ENCODE measurements around the gene SHH.

Gene SHH

GRCh38 chr7:155809947-155810769 is 2.1 kb downstream of the SHH start (continued):
- TF ChIP-seq ZNF26 (tag by site-specific recombination; IDR thresholded peaks at IDR 0.05) (no peak), ZNF626 (tag by site-specific recombination; IDR thresholded peaks at IDR 0.05) (no peak), ZBTB17 (tag by site-specific recombination; IDR thresholded peaks at IDR 0.05) (0 out of 2 replicates have a peak, but pooled peaks have one; percentile 40)

GRCh38 chr7:155809332-155809946 is 2.8 kb downstream of the SHH start:
- H3K4me3 ChIP-seq (ENCODE audit: low read depth, low read length): no peak overlapping the region
- ChIA-PET POLR2A (no interaction called here), CTCF (no interaction called here)

More at GRCh38 chr7:155809332-155809946, 2.8 kb downstream of the SHH start:
- H3K36me3 ChIP-seq (ENCODE audit: control insufficient read depth in 2 of 2, insufficient read depth in 1 of 2, low read length in 2 of 2): no peaks in the 10 kb centered on the region
- H3K4me1 ChIP-seq (ENCODE audit: control insufficient read depth, insufficient read depth, low read length): peaks cover 2% of the 10 kb centered on the region; the same call in 1 of the 2 replicates
- no peak overlapping the region for H3K27ac ChIP-seq (ENCODE audit: extremely low read depth, low read depth, low read length)
- no peaks in the 10 kb centered on the region for H3K9me3 ChIP-seq (ENCODE audit: control insufficient read depth, insufficient read depth, low read depth, low read length)
- TF ChIP-seq ZNF121 (tag by site-specific recombination; IDR thresholded peaks at IDR 0.05) (no peak), INSM2 (tag by site-specific recombination; IDR thresholded peaks at IDR 0.05) (no peak), ZNF362 (tag by site-specific recombination; IDR thresholded peaks at IDR 0.05) (no peak), ZNF645 (tag by site-specific recombination; IDR thresholded peaks at IDR 0.05) (no peak), GLIS2 (tag by site-specific recombination; IDR thresholded peaks at IDR 0.05) (no peak), YY1 (tag by site-specific recombination; IDR thresholded peaks at IDR 0.05) (no peak), ATF2 (tag by site-specific recombination; IDR thresholded peaks at IDR 0.05; ENCODE audit: low read depth) (no peak), BCL11A (tag by site-specific recombination; IDR thresholded peaks at IDR 0.05; ENCODE audit: low read depth) (no peak), ZSCAN30 (tag by site-specific recombination; IDR thresholded peaks at IDR 0.05) (no peak), ZNF660 (tag by site-specific recombination; IDR thresholded peaks at IDR 0.05) (no peak), ZNF138 (tag by site-specific recombination; IDR thresholded peaks at IDR 0.05; ENCODE audit: borderline replicate concordance) (no peak), MZF1 (tag by site-specific recombination; IDR thresholded peaks at IDR 0.05; ENCODE audit: borderline replicate concordance) (no peak), ZNF596 (tag by site-specific recombination; IDR thresholded peaks at IDR 0.05) (no peak), ZNF169 (tag by site-specific recombination; IDR thresholded peaks at IDR 0.05) (no peak), ZBTB49 (tag by site-specific recombination; IDR thresholded peaks at IDR 0.05; ENCODE audit: low read depth) (no peak), ZNF488 (tag by site-specific recombination; IDR thresholded peaks at IDR 0.05) (no peak), ZNF549 (tag by site-specific recombination; IDR thresholded peaks at IDR 0.05) (no peak)
